Measurements from ENCODE around the gene SORCS1.

Gene SORCS1

DNA sequence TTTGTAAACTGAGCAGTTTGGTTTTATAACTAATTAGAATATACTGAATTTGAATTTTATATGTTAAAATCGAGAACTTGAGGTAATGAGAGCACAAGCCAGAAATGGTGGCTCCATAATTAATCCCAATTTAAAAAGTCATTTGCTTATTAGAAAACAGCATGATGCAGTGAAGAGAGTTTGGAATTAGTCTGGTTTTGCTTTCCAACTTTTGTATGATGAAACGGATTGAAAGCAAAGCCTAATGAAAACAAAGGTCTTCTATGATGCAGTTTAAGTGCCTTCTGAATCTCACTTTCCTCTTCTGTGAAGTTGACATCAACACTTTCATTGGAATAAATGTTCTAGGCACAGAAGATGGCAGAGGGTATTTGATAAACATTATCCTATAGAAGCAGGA, 89.4 kb downstream of the SORCS1 start:
- in situ Hi-C loops (cut with HindIII; ENCODE audit: low sequenced_read_pairs), result no loop called here
- TF ChIP-seq, protein P1, sequence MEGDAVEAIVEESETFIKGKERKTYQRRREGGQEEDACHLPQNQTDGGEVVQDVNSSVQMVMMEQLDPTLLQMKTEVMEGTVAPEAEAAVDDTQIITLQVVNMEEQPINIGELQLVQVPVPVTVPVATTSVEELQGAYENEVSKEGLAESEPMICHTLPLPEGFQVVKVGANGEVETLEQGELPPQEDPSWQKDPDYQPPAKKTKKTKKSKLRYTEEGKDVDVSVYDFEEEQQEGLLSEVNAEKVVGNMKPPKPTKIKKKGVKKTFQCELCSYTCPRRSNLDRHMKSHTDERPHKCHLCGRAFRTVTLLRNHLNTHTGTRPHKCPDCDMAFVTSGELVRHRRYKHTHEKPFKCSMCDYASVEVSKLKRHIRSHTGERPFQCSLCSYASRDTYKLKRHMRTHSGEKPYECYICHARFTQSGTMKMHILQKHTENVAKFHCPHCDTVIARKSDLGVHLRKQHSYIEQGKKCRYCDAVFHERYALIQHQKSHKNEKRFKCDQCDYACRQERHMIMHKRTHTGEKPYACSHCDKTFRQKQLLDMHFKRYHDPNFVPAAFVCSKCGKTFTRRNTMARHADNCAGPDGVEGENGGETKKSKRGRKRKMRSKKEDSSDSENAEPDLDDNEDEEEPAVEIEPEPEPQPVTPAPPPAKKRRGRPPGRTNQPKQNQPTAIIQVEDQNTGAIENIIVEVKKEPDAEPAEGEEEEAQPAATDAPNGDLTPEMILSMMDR (IDR thresholded peaks at IDR 0.05; ENCODE audit: low read depth, low read length), result no peak
- no peak overlapping the region for H3K4me3 ChIP-seq (ENCODE audit: low read depth, low read length)
- DNase-seq (ENCODE audit: low read depth, low spot score), result no peak

DNA sequence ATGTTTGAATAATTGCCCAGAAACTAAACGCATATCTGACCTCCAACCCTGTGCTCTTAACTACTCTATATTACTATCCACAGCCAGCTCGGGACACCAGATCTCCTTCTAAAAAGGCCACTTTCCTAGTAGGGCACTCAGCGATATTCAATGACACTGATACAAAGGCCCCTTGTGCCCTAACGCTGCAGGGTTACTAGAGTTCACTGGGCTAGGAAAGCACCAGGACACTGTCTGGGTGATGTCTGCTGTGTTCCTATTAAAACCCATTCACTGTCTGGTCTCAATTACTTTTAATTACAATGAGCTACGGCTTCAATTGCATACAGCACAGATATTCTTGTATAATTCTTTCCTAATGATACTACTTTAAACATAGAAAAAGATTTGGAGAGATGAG, 91.7 kb downstream of the SORCS1 start:
- TF ChIP-seq, protein P1 (IDR thresholded peaks at IDR 0.05; ENCODE audit: low read depth, low read length), result no peak
- no peak overlapping the region for H3K4me3 ChIP-seq (ENCODE audit: low read depth, low read length)
- in situ Hi-C loops (cut with HindIII; ENCODE audit: low sequenced_read_pairs), result no loop called here
- no peak for DNase-seq (ENCODE audit: low read depth, low spot score)

DNA sequence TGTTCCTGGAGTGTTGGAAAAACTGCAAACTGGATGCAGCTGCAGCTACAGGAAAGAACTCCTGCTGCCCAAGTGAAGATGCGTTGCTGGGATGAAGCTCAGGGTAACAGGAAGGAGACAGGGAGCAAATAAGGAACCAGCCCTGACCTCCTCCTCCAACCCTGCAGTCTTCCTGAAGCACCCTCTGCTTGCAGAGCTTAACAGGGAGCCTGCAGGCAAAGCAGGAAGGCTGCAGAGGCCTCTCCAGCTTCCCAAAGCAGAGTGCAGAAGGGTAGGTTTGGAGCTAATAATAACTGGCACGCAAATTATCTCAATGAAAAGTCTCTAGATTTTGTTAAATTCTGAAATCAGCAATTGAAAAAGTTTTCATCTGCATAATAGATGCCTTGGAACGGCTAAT, 92.5 kb downstream of the SORCS1 start:
- no peak overlapping the region for H3K4me3 ChIP-seq (ENCODE audit: low read depth, low read length)
- no peak for DNase-seq (ENCODE audit: low read depth, low spot score)
- in situ Hi-C loops (cut with HindIII; ENCODE audit: low sequenced_read_pairs), result no loop called here
- TF ChIP-seq, protein P1 (IDR thresholded peaks at IDR 0.05; ENCODE audit: low read depth, low read length), result no peak

DNA sequence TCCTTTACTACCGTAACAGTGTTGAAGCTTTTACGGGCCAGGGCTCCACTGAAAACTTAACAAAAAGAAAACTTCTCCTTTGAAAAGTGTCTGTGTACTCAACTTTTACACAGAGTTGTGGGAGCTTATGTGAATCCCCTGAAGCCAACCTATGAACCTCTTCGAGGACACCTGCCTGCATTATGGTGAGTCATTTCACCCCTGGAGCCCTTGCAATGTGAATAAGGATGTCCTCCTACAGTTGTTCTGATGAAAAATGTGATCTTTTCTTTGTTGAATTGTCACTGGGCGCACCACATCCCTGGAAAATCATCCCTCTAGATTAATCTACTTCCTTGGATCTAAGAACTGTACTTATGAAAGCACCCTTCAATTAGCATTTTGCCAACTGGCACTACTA, 93.2 kb downstream of the SORCS1 start:
- TF ChIP-seq, protein P1 (IDR thresholded peaks at IDR 0.05; ENCODE audit: low read depth, low read length), result no peak
- no peak for DNase-seq (ENCODE audit: low read depth, low spot score)
- in situ Hi-C loops (cut with HindIII; ENCODE audit: low sequenced_read_pairs), result no loop called here
- H3K4me3 ChIP-seq (ENCODE audit: low read depth, low read length), result no peak overlapping the region

DNA sequence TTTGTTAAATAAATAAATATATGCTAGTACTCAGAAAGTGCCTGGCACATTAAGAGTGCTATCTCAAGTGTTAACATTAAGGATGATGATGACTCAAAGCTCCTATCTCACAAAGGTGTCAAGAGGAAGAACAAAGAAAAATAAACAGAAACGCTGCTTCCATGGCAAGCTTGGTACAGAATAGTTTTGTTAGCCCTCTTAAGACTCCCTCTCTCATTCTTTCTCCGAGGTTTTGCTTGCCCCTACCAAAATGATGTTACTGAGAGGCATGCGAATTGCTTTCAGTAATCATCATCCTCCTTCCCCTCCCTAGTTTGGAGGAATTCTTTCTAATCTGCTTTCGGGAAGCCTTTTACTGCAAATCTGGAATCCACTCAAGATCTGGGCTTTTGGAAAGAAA, 96.7 kb downstream of the SORCS1 start:
- H3K4me3 ChIP-seq (ENCODE audit: low read depth, low read length), result no peak overlapping the region
- no peak for DNase-seq (ENCODE audit: low read depth, low spot score)
- in situ Hi-C loops (cut with HindIII; ENCODE audit: low sequenced_read_pairs), result no loop called here
- TF ChIP-seq, protein P1 (IDR thresholded peaks at IDR 0.05; ENCODE audit: low read depth, low read length), result no peak

DNA sequence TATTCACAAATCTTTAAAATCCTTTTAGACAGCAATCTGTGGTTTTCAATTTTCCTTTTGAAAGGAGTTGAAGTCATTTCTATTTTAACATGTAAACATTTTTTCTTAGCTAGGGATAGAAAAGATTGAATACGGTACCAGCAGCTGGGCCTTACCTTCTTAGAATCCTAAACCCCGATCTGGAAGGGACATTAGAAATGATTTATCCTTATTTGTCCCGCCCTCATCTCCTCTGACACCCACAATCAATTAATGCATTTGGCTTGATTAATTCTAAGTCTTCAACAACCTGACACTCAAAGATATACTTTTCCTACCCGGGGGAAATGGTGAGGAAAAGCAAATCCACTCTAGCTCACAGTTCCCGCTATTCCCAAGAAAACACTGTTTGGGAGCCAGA, 100.4 kb downstream of the SORCS1 start:
- TF ChIP-seq, protein P1 (IDR thresholded peaks at IDR 0.05; ENCODE audit: low read depth, low read length), result no peak
- DNase-seq (ENCODE audit: low read depth, low spot score), result no peak
- in situ Hi-C loops (cut with HindIII; ENCODE audit: low sequenced_read_pairs), result no loop called here
- no peak overlapping the region for H3K4me3 ChIP-seq (ENCODE audit: low read depth, low read length)

DNA sequence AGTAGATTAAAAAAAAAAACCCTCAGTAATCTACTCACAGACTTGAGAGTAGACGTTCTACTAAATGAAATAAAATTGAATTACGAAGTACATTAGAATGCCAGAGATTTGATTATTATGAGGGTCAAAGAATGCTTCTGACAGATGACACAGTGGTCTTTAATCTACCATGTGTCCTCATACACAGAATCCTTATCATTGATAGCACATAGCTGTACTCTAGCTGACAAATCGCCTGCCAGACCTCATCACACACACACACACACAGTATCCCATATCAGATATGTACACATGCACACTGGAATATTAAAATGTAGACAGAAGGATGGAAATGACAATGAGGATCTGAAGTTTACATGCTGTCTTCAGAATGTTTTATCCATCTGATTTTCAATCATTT, 104.6 kb downstream of the SORCS1 start:
- TF ChIP-seq, protein P1 (IDR thresholded peaks at IDR 0.05; ENCODE audit: low read depth, low read length), result no peak
- in situ Hi-C loops (cut with HindIII; ENCODE audit: low sequenced_read_pairs), result no loop called here
- no peak overlapping the region for H3K4me3 ChIP-seq (ENCODE audit: low read depth, low read length)
- DNase-seq (ENCODE audit: low read depth, low spot score), result no peak

Data from astrocyte of the spinal cord (primary cell).